Fibroblast of the aortic adventitia (primary cell): Measurements from ENCODE around the gene ARHGAP15. TPM values are rescaled to one million over a fixed set of nuclear protein-coding genes. Genes with fewer than 3 reads are reported as not detected.

Experiments used
- DNase-seq: peaks from one replicate; pipeline ENCODE4 v3.0.0-alpha.2; 2010; ENCODE audit warnings: low read depth
- H3K4me3 ChIP-seq: 2 replicates; pipeline ENCODE4 v1.5.1; 2011; ENCODE audit warnings: low read depth, mild to moderate bottlenecking, control low read depth, low read length, moderate library complexity
- total RNA-seq: library from RNA; depleted of rRNA; stranded (reverse); fragments of >200 nt; gene quantifications from 2 replicates; pipeline ENCODE4 v1.2.3, GENCODE V29; 2012; ENCODE audit warnings: low replicate concordance
- TF ChIP-seq, protein P1 (sequence below): IDR thresholded peaks from 2 replicates; pipeline ENCODE4 v1.5.1; 2011; ENCODE audit warnings: mild to moderate bottlenecking, low read length, control low read depth, inconsistent platforms; ENCODE audit not compliant: insufficient read depth

The ARHGAP15 gene
- total RNA-seq, 1 donor: not detected

DNA sequence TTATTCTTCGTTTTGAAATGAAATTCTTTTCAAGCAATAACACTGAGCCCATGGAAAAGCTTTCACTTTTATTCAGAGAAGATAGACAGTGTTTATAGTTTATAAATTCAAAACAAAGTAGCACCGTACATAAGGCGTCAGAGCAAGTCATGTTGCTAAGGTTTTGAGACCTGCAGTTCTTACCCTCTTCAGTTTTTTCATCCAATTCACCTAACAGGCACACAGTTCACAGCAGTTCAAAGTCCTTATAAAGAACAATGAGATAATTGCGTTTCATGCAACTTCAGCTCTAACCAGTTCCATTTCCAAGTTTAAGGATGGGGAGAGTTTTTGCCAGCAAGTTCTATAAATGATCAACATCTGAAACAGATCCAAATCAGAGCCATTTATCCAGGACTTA, 96.7 kb downstream of the ARHGAP15 start:
- TF ChIP-seq, protein P1, sequence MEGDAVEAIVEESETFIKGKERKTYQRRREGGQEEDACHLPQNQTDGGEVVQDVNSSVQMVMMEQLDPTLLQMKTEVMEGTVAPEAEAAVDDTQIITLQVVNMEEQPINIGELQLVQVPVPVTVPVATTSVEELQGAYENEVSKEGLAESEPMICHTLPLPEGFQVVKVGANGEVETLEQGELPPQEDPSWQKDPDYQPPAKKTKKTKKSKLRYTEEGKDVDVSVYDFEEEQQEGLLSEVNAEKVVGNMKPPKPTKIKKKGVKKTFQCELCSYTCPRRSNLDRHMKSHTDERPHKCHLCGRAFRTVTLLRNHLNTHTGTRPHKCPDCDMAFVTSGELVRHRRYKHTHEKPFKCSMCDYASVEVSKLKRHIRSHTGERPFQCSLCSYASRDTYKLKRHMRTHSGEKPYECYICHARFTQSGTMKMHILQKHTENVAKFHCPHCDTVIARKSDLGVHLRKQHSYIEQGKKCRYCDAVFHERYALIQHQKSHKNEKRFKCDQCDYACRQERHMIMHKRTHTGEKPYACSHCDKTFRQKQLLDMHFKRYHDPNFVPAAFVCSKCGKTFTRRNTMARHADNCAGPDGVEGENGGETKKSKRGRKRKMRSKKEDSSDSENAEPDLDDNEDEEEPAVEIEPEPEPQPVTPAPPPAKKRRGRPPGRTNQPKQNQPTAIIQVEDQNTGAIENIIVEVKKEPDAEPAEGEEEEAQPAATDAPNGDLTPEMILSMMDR: no peak
- no peak for DNase-seq
- H3K4me3 ChIP-seq: no peak overlapping the region

DNA sequence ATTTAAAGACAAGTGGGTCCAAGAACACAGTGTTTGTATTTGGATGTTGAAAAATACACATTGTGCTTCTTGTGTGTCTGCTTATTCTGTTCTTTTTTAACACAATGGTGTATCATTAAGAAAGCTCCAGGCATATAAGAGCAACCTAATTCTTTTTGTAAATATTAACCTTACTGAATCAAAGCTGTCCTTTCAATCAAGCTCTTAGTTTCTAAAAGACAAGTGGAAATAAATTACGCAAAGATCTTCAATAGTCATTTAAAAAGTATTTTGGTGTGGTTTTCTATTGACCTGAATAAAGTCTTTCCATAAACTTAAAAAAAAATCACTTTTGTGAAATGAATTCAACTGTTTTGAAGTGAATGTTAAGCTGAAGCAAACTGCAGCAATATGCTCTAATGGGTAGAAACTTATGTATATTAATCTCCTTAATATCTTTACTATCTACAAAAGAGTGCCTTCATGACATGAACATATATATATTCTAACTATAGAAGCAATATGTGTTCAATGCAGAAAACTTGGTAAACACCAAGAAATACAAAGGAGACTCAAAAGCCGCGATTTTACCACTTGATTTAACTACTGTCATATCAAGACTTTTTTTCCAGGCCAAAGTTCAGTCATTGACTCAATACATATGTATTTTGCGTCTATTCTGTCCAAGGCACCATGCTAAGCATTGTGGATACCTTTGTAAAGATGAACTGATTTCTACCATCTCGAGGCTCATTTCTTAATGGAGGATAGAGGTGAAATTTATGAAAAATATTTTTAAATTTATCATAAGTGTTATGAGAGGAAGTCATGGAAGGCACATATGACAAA, 97.7 kb downstream of the ARHGAP15 start:
- DNase-seq: no peak
- no peak overlapping the region for H3K4me3 ChIP-seq
- TF ChIP-seq, protein P1: no peak

DNA sequence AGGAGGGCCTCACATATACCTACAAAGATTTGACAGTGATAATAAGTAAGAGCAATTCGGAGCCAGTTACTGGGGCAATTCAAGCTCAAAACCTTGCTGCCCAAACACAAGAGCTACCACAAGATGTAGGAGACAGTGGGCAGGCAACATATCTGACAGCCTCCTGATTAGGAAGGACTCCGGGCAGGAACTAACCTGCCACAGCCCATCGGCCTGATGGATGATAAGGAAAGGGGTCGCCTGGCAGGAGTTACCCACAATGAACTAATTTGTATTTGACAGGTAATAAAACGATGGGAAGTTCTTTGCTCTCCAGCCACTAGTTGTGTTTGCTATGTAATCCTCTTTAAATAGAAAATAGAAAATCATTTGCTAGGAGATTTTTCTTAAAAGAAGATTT, 100.2 kb downstream of the ARHGAP15 start:
- no peak for DNase-seq
- no peak overlapping the region for H3K4me3 ChIP-seq
- TF ChIP-seq, protein P1: no peak

DNA sequence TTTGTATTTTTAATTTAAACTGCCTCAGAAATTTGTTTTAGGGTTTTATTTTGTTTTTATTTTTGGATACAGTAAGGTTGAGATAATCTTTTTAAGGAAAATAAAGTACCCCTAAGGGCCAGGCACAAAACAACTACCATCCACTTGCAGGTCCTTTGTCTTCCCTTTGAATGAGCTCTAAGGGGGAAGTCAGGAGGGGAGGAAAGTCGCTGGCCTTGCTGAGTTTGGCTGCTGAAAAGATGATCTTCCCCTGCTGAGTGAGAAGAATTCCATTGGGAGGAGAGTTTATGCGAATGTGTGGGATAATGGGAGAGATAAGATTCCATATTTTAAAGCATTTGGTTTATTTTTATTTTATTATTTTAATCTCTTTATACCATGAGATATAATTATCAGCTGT, 100.7 kb downstream of the ARHGAP15 start:
- DNase-seq: no peak
- H3K4me3 ChIP-seq: no peak overlapping the region
- TF ChIP-seq, protein P1: no peak

DNA sequence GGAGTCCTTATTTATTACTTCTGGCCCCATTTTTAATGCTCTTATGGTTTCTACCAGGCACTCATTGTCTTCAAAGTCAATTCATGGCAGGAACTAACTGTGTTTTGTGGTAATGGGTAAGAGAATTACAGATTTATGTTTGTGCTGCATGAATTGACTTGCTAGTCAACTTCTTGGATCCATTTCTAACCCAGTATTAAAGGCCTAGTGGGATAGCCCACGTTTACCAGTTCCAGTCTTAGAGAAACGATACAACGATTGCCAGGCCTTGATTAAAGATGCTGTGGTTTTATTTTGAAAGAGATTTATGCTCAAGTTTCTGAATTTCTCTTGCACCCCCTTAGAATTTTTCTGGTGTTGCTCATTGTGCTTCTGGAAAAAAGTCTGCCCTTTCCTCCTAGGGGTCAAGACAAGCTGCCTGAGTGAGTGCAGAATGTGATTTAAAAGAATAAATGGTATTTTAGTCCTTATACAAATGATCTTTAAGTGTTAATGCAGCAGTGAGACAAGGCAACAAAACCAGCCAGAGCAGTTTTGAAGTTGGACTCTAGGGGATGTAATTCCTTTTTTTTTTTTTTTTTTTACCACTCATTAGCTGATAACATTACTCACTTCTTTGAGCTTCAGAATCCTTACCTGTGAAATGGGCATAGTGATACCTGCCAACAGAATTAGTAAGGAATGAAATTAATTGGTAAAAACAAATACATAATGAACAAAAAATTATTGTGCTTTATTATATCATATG, 101.5 kb downstream of the ARHGAP15 start:
- TF ChIP-seq, protein P1: no peak
- no peak for DNase-seq
- no peak overlapping the region for H3K4me3 ChIP-seq

DNA sequence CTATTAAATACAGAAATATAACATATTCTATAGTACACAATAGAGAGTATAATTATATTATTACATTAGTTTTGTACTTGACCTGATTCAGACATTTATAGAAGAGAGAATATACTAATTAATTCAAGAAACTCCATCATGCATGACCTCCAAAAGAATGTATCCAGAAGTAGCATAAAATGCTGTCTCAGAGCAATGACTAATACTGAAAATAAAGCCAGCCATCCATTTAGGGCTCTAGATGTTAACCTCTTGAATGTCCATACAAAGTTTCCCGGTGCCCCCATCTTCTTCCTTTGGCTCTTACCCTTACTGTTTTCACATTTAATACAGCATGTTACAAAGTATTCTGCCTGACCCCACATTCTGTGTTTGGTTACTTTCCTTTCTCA, 102.0 kb downstream of the ARHGAP15 start:
- TF ChIP-seq, protein P1: no peak
- no peak overlapping the region for H3K4me3 ChIP-seq
- DNase-seq: no peak
